Activated B cell treated with CpG ODN at 0.5 μM for 24 hours (primary cell): ENCODE data around the gene SHISA4. TPM values are rescaled to one million over a fixed set of nuclear protein-coding genes. Genes with fewer than 3 reads are reported as not detected.
A peak's percentile ranks its signal among the peaks of the same experiment; 100 is the strongest.

Experiments used
- ATAC-seq: fragments of 200-7000 bp; cut with Tn5 transposase; one replicate; pipeline ENCODE4 v1.10.0; 2021; ENCODE audit warnings: low read depth, mild to moderate bottlenecking, moderate library complexity
- CTCF ChIA-PET: fragments of 350-600 bp; sonication (Branson Sonifier 250); formaldehyde crosslinking; loops from one replicate; lab custom pipeline; 2021; ENCODE audit warnings: antibody characterized with exemption; lab: Charles Lee
- POLR2A ChIA-PET: fragments of 350-600 bp; sonication (Branson Sonifier 250); formaldehyde crosslinking; loops from one replicate; lab custom pipeline; 2021; ENCODE audit warnings: antibody characterized with exemption; lab: Charles Lee
- DNase-seq: peaks from one replicate; pipeline ENCODE4 v3.0.0; 2022
- H3K27ac Mint-ChIP-seq: one replicate; pipeline ENCODE4 v1.8.0; 2020; ENCODE audit warnings: mixed read lengths
- H3K27me3 Mint-ChIP-seq: one replicate; pipeline ENCODE4 v1.8.0; 2021; ENCODE audit warnings: mixed read lengths
- H3K36me3 Mint-ChIP-seq: one replicate; pipeline ENCODE4 v1.8.0; 2021; ENCODE audit warnings: low read depth, mixed read lengths
- H3K4me1 Mint-ChIP-seq: one replicate; pipeline ENCODE4 v1.8.0; 2021; ENCODE audit warnings: mixed read lengths
- H3K4me3 Mint-ChIP-seq: one replicate; pipeline ENCODE4 v1.8.0; 2020; ENCODE audit warnings: mild to moderate bottlenecking, mixed read lengths
- H3K9me3 Mint-ChIP-seq: one replicate; pipeline ENCODE4 v1.8.0; 2020; ENCODE audit warnings: mixed read lengths
- CTCF ChIP-seq: fragments of 200-600 bp; IDR thresholded peaks from one replicate; pipeline ENCODE4 v1.8.0; 2022; ENCODE audit warnings: antibody characterized with exemption, mild to moderate bottlenecking
- intact Hi-C: fragments of 100-400 bp; cut with micrococcal nuclease; formaldehyde crosslinking; loops from one replicate; pipeline ENCODE4 v1.15.1; 2024
- total RNA-seq: library from RNA; stranded (reverse); gene quantifications from 2 replicates; pipeline ENCODE4 v1.2.3, GENCODE V29; 2022

Gene SHISA4
- total RNA-seq, 1 donor from 2014 or later = 0.35 TPM

DNA sequence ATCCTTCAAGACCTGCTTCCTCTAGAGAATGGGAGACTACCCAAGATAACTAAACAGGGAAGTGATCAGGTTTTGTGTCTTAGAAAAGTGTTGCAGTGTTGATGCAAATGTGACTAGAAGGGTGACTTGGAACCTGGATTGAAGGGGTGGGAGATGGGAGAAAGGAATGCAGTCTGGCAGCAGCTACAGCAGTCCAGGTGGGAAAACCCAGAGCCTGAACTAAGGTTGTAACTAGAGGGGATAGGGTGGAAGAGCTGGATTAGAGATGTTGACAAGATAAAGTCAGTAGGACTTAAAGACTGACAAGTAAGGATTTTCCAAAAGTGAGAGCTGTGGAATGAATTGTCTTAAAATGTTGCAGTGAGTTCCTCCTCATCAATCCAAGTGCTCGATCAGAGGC is 7.1 kb upstream of the SHISA4 start:
- ATAC-seq = no peak
- CTCF ChIA-PET = interaction anchor here (4.6 kb wide), 1 partner anchor 15 kb away, joined by 20 read pairs; no protein-coding TSS in a partner anchor
- intact Hi-C loops = loop anchor here (5.0 kb wide), 3 partner anchors 54 to 606 kb away; partner anchors contain the start of genes IPO9 and TIMM17A
- no peak for DNase-seq
- POLR2A ChIA-PET = interaction anchor here (0.7 kb wide), 1 partner anchor 53 kb away, joined by 5 read pairs; the partner anchor contains the start of gene IPO9
- peaks cover 4% of the 10 kb centered on the region for H3K36me3 Mint-ChIP-seq
- no peak for TF ChIP-seq CTCF
- H3K4me3 Mint-ChIP-seq = no peak overlapping the region
- peaks cover 3% of the 10 kb centered on the region for H3K27me3 Mint-ChIP-seq
- H3K9me3 Mint-ChIP-seq = no peaks in the 10 kb centered on the region
- H3K27ac Mint-ChIP-seq = no peak overlapping the region
- peaks cover 28% of the 10 kb centered on the region for H3K4me1 Mint-ChIP-seq

- intact Hi-C loops = loop anchor here (5.0 kb wide), 3 partner anchors 55 to 605 kb away; partner anchors contain the start of genes IPO9 and TIMM17A
- H3K4me3 Mint-ChIP-seq = no peak overlapping the region
- no peaks in the 10 kb centered on the region for H3K9me3 Mint-ChIP-seq
- DNase-seq (no peak), ATAC-seq (peak; percentile 88)
- no peaks in the 10 kb centered on the region for H3K36me3 Mint-ChIP-seq
- POLR2A ChIA-PET = interaction anchor here (0.6 kb wide), 2 partner anchors 529 to 1579 kb away, joined by 3 to 11 read pairs; no protein-coding TSS in a partner anchor
- H3K4me1 Mint-ChIP-seq = peaks cover 28% of the 10 kb centered on the region
- no peak for TF ChIP-seq CTCF
- H3K27ac Mint-ChIP-seq = no peak overlapping the region
- CTCF ChIA-PET = interaction anchor here (0.8 to 4.6 kb wide), 3 partner anchors 8 to 90 kb away, joined by 3 to 20 read pairs (median 4); no protein-coding TSS in a partner anchor
- peaks cover 11% of the 10 kb centered on the region for H3K27me3 Mint-ChIP-seq
Measured at GRCh38 chr1:201882665-201883132, 6.0 kb upstream of the SHISA4 start.

- POLR2A ChIA-PET = no interaction called here
- intact Hi-C loops = loop anchor here (5.0 kb wide), 3 partner anchors 56 to 604 kb away; partner anchors contain the start of genes IPO9 and TIMM17A
- H3K27me3 Mint-ChIP-seq = peaks cover 16% of the 10 kb centered on the region
- no peak for DNase-seq
- no peaks in the 10 kb centered on the region for H3K9me3 Mint-ChIP-seq
- CTCF ChIA-PET = interaction anchor here (0.8 to 4.6 kb wide), 3 partner anchors 9 to 89 kb away, joined by 3 to 20 read pairs (median 4); no protein-coding TSS in a partner anchor
- no peak for TF ChIP-seq CTCF
- no peaks in the 10 kb centered on the region for H3K36me3 Mint-ChIP-seq
- no peak for ATAC-seq
- H3K4me1 Mint-ChIP-seq = peaks cover 28% of the 10 kb centered on the region
- H3K4me3 Mint-ChIP-seq = no peak overlapping the region
- H3K27ac Mint-ChIP-seq = no peak overlapping the region
Measured at GRCh38 chr1:201883266-201883665, 5.4 kb upstream of the SHISA4 start.

GRCh38 chr1:201883786-201884185 is 4.9 kb upstream of the SHISA4 start:
- DNase-seq = no peak
- H3K9me3 Mint-ChIP-seq = no peaks in the 10 kb centered on the region
- H3K27ac Mint-ChIP-seq = no peak overlapping the region
- H3K27me3 Mint-ChIP-seq = peaks cover 18% of the 10 kb centered on the region
- CTCF ChIA-PET = interaction anchor here (1.1 to 4.6 kb wide), 2 partner anchors 12 to 13 kb away, joined by 4 to 20 read pairs; no protein-coding TSS in a partner anchor
- H3K36me3 Mint-ChIP-seq = no peaks in the 10 kb centered on the region
- TF ChIP-seq CTCF = no peak
- peak; percentile 26 for ATAC-seq
- POLR2A ChIA-PET = interaction anchor here (0.8 kb wide), 1 partner anchor 98 kb away, joined by 3 read pairs; the partner anchor contains the start of gene RNPEP
- H3K4me1 Mint-ChIP-seq = peaks cover 28% of the 10 kb centered on the region
- peak overlapping the region; percentile 9 for H3K4me3 Mint-ChIP-seq
- intact Hi-C loops = loop anchor here (5.0 kb wide), 3 partner anchors 56 to 604 kb away; partner anchors contain the start of genes IPO9 and TIMM17A

DNA sequence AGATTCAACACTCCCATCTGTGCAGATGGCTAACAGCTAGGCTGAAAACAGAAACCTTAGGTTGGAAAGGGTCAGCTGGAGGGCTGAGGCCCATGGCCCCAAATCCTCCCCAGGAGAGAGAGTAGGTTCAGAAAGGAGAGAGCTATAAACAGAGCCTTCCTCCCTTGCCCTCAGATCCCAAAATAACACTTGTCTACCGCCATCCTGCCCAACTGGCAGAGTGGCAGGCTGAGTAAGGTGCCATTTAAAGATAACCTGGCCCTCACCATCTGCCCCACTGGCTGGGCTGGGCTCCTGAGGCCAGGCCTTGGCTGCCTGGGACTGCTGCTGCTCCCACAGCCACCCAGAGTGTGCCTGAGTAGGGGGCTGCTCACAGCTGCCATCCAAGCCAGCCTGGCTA is 4.3 kb upstream of the SHISA4 start:
- CTCF ChIA-PET = interaction anchor here (1.1 kb wide), 1 partner anchor 12 kb away, joined by 4 read pairs; no protein-coding TSS in a partner anchor
- Mint-ChIP-seq H3K4me3 (no peak overlapping the region), H3K9me3 (no peaks in the 10 kb centered on the region), H3K27ac (peak overlapping the region; percentile 14), H3K36me3 (no peaks in the 10 kb centered on the region), H3K4me1 (peaks cover 33% of the 10 kb centered on the region), H3K27me3 (peaks cover 19% of the 10 kb centered on the region)
- DNase-seq = no peak
- POLR2A ChIA-PET = interaction anchor here (0.8 kb wide), 1 partner anchor 98 kb away, joined by 3 read pairs; the partner anchor contains the start of gene RNPEP
- intact Hi-C loops = loop anchor here (5.0 kb wide), 3 partner anchors 57 to 603 kb away; partner anchors contain the start of genes IPO9 and TIMM17A
- ATAC-seq = no peak
- TF ChIP-seq CTCF = no peak
